ENCODE measurements around the gene RPTN. TPM values are rescaled to one million over a fixed set of nuclear protein-coding genes. Genes with fewer than 3 reads are reported as not detected.

RPTN gene
- polyA plus RNA-seq, 2 of the 4 experiments (the other 2 are of a cell fraction): not detected

DNA sequence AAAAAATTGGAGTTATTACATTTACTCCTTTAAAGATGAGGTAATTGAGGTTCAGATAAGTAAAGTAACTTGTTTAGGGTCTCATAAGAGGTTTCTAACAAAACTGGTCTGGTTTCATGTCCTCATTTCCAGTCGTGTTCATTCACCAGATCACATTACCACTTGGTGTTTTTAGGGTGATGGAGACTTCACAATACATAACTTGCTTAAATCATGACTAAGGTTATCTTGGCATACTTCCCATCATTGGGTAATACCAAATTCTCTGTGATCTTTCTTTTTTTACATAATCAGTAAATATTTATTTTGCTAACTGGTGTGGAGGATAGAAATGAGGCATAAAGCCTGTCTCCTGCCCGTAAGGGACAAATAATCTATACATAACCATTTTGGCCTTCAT is 31.6 kb upstream of the RPTN start:
- TF ChIP-seq, protein P1, sequence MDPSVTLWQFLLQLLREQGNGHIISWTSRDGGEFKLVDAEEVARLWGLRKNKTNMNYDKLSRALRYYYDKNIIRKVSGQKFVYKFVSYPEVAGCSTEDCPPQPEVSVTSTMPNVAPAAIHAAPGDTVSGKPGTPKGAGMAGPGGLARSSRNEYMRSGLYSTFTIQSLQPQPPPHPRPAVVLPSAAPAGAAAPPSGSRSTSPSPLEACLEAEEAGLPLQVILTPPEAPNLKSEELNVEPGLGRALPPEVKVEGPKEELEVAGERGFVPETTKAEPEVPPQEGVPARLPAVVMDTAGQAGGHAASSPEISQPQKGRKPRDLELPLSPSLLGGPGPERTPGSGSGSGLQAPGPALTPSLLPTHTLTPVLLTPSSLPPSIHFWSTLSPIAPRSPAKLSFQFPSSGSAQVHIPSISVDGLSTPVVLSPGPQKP (IDR thresholded peaks at IDR 0.05; ENCODE audit: low read depth, low read length): no peak
- TF ChIP-seq CBX2 (IDR thresholded peaks at IDR 0.05; ENCODE audit: borderline replicate concordance, low read depth): no peak
- TF ChIP-seq CEBPB (IDR thresholded peaks at IDR 0.05): peak in 1 of 2 experiments; percentile 45; a peak in 1 of 4 replicates
- TF ChIP-seq, protein P2, sequence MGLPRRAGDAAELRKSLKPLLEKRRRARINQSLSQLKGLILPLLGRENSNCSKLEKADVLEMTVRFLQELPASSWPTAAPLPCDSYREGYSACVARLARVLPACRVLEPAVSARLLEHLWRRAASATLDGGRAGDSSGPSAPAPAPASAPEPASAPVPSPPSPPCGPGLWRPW (IDR thresholded peaks at IDR 0.05): 0 out of 2 replicates have a peak, but pooled peaks have one; percentile 44
- TF ChIP-seq FOSL2 (IDR thresholded peaks at IDR 0.05): 0 out of 2 replicates have a peak, but pooled peaks have one; percentile 29
- TF ChIP-seq FOSL2 (CRISPR knock-in tag; IDR thresholded peaks at IDR 0.05): no peak
- TF ChIP-seq FOSB (CRISPR knock-in tag; IDR thresholded peaks at IDR 0.05): no peak
- peak in 1 of 2 experiments; percentile 18 for DNase-seq (ENCODE audit: low read depth in 1 of 2, low spot score in 1 of 2)
- POLR2A ChIA-PET: no interaction called here
- Histone ChIP-seq H3K4me2 (peak overlapping the region; percentile 86), H3K4me3 (no peak overlapping the region), H3K4me1 (peaks cover 14% of the 10 kb centered on the region), H3K9me3 (no peaks in the 10 kb centered on the region), H3K27ac (no peak overlapping the region)
- 27% methylated on average over 2 of the region's 2 CpGs for WGBS (ENCODE audit: missing lambda C conversion rate)
- no peak for ATAC-seq
- CTCF ChIA-PET: interaction anchor here (2.4 to 2.6 kb wide), 2 partner anchors 250 to 268 kb away, joined by 13 to 19 read pairs; no protein-coding TSS in a partner anchor
- FAIRE-seq: no peak

DNA sequence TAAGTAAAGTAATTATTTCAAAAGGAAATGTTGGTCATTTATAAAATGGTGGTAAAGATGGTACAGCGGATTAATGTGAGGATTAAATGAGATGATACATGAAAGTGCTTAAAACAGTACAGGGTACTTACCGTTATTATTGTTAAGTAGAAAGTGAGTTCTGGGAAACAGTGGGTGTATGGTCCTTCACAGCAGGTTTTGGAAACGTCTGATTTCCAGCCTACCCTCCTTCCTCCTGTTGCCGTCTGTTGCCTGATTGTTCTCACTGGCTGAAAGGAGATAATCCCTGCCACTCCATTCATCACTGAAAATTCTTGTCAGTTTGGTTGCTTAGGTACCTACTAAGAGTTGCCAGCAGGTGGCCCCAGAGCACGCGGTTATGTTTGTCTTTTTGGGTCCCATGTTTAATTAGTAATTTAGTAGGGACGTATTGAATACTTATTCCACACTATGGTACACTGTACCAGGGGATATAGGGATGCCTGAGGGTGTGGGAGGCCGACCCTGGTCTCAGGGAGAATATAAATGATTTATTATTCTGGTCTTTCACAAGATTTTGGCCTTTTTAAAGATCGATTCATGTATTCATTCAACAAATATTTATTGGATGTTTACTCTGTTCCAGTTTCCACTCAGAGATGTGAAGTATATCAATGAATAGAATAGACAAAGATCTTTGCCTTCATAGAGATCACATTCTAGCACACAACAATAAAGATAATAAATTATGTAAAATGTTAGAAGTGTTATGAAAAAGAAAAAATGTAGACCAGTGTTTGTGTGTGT is 30.8 kb upstream of the RPTN start:
- peak overlapping the region; percentile 86 for H3K4me2 ChIP-seq
- ATAC-seq (peak; percentile 62 to 79), DNase-seq (ENCODE audit: low read depth in 1 of 2, low spot score in 1 of 2) (peak; percentile 70 to 83), FAIRE-seq (no peak)
- H3K4me3 ChIP-seq: peak overlapping the region; percentile 80
- TF ChIP-seq RAD21 (conservative IDR thresholded peaks at IDR 0.05 in 1 of 2, IDR thresholded peaks at IDR 0.05 in 1 of 2) (peak; percentile 82 to 85), HOXB5 (CRISPR knock-in tag; IDR thresholded peaks at IDR 0.05) (peak; percentile 82), CEBPB (IDR thresholded peaks at IDR 0.05) (no peak), SMC3 (IDR thresholded peaks at IDR 0.05) (peak; percentile 87), MAFK (IDR thresholded peaks at IDR 0.05; ENCODE audit: partially characterized antibody) (no peak), POLR2A (IDR thresholded peaks at IDR 0.05; ENCODE audit: low read length) (no peak), RARB (CRISPR knock-in tag; IDR thresholded peaks at IDR 0.05) (no peak)
- TF ChIP-seq, protein P3, sequence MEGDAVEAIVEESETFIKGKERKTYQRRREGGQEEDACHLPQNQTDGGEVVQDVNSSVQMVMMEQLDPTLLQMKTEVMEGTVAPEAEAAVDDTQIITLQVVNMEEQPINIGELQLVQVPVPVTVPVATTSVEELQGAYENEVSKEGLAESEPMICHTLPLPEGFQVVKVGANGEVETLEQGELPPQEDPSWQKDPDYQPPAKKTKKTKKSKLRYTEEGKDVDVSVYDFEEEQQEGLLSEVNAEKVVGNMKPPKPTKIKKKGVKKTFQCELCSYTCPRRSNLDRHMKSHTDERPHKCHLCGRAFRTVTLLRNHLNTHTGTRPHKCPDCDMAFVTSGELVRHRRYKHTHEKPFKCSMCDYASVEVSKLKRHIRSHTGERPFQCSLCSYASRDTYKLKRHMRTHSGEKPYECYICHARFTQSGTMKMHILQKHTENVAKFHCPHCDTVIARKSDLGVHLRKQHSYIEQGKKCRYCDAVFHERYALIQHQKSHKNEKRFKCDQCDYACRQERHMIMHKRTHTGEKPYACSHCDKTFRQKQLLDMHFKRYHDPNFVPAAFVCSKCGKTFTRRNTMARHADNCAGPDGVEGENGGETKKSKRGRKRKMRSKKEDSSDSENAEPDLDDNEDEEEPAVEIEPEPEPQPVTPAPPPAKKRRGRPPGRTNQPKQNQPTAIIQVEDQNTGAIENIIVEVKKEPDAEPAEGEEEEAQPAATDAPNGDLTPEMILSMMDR (IDR thresholded peaks at IDR 0.05): peak; percentile 89
- TF ChIP-seq, protein P4, sequence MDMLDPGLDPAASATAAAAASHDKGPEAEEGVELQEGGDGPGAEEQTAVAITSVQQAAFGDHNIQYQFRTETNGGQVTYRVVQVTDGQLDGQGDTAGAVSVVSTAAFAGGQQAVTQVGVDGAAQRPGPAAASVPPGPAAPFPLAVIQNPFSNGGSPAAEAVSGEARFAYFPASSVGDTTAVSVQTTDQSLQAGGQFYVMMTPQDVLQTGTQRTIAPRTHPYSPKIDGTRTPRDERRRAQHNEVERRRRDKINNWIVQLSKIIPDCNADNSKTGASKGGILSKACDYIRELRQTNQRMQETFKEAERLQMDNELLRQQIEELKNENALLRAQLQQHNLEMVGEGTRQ (IDR thresholded peaks at IDR 0.05): no peak
- TF ChIP-seq, protein P5, sequence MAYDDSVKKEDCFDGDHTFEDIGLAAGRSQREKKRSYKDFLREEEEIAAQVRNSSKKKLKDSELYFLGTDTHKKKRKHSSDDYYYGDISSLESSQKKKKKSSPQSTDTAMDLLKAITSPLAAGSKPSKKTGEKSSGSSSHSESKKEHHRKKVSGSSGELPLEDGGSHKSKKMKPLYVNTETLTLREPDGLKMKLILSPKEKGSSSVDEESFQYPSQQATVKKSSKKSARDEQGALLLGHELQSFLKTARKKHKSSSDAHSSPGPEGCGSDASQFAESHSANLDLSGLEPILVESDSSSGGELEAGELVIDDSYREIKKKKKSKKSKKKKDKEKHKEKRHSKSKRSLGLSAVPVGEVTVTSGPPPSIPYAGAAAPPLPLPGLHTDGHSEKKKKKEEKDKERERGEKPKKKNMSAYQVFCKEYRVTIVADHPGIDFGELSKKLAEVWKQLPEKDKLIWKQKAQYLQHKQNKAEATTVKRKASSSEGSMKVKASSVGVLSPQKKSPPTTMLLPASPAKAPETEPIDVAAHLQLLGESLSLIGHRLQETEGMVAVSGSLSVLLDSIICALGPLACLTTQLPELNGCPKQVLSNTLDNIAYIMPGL (CRISPR knock-in tag; IDR thresholded peaks at IDR 0.05; ENCODE audit: borderline replicate concordance): 0 out of 2 replicates have a peak, but pooled peaks have one; percentile 16
- peak overlapping the region; percentile 88 to 89 for H3K27ac ChIP-seq
- 4% methylated on average over 9 of the region's 9 CpGs for WGBS (ENCODE audit: missing lambda C conversion rate)
- H3K9me3 ChIP-seq: no peaks in the 10 kb centered on the region
- H3K4me1 ChIP-seq: peaks cover 14% of the 10 kb centered on the region
- POLR2A ChIA-PET: interaction anchor here (0.8 to 1.3 kb wide), 3 partner anchors 27 to 269 kb away, joined by 3 to 9 read pairs (median 6); no protein-coding TSS in a partner anchor
- CTCF ChIA-PET: interaction anchor here (0.8 to 18.0 kb wide), 40 partner anchors 8 to 345 kb away, joined by 3 to 357 read pairs (median 5); partner anchors contain the start of genes HRNR, RPTN and TCHH
